ENCODE measurements around the gene MFAP1. TPM values are rescaled to one million over a fixed set of nuclear protein-coding genes. Genes with fewer than 3 reads are reported as not detected.

MFAP1 gene
- total and polyA plus RNA-seq, 4 donors, result 7.9 to 8.3 (median 8.1) TPM

- Histone ChIP-seq H3K27ac (ENCODE audit: low read depth in 1 of 2, low read length in 2 of 2) (peak overlapping the region in 1 of 2 donors; percentile 84), H3K27me3 (ENCODE audit: control insufficient read depth in 4 of 4, insufficient read depth in 4 of 4, low read length in 3 of 4) (no peaks in the 10 kb centered on the region), H3K36me3 (ENCODE audit: control insufficient read depth in 4 of 4, insufficient read depth in 3 of 4, low read depth in 1 of 4, low read length in 3 of 4) (peaks cover 5 to 34% (median 30%) of the 10 kb centered on the region in 4 donors), H3K9ac (ENCODE audit: low read depth in 1 of 2, low read length in 2 of 2) (no peak overlapping the region), H3K4me3 (ENCODE audit: low read depth in 1 of 3, low read length in 3 of 3) (no peak overlapping the region), H3K9me3 (ENCODE audit: control insufficient read depth in 4 of 4, low read length in 3 of 4) (no peaks in the 10 kb centered on the region), H3K4me1 (ENCODE audit: control insufficient read depth in 4 of 4, insufficient read depth in 4 of 4, low read length in 3 of 4) (peaks cover 0 to 21% (median 11%) of the 10 kb centered on the region in 4 donors)
- WGBS, result 90% methylated on average over 1 of the region's 1 CpG
- DNase-seq (ENCODE audit: low spot score), result peak; percentile 44
- TF ChIP-seq EGR1 (IDR thresholded peaks at IDR 0.05; ENCODE audit: low read depth in 2 of 2) (no peak), JUND (IDR thresholded peaks at IDR 0.05) (no peak), HNF4A (conservative IDR thresholded peaks at IDR 0.05) (peak; percentile 69 to 79), GABPA (IDR thresholded peaks at IDR 0.05 in 1 of 2, conservative IDR thresholded peaks at IDR 0.05 in 1 of 2) (peak in 1 of 2 donors; percentile 19), CTCF (IDR thresholded peaks at IDR 0.05; ENCODE audit: low read depth, low read length, missing input control) (peak; percentile 46), ATF3 (IDR thresholded peaks at IDR 0.05) (no peak), HNF4G (IDR thresholded peaks at IDR 0.05) (no peak), RXRA (IDR thresholded peaks at IDR 0.05) (peak in 1 of 2 donors; percentile 19), MAX (IDR thresholded peaks at IDR 0.05) (peak; percentile 55), TAF1 (conservative IDR thresholded peaks at IDR 0.05) (no peak), FOXA1 (IDR thresholded peaks at IDR 0.05) (no peak), YY1 (IDR thresholded peaks at IDR 0.05) (no peak), NR2F2 (IDR thresholded peaks at IDR 0.05) (no peak), REST (IDR thresholded peaks at IDR 0.05) (no peak), RAD21 (IDR thresholded peaks at IDR 0.05) (peak; percentile 46 to 63), ZBTB33 (IDR thresholded peaks at IDR 0.05) (no peak), SP1 (IDR thresholded peaks at IDR 0.05) (no peak), FOXA2 (IDR thresholded peaks at IDR 0.05) (no peak)
These were observed 49.0 kb downstream of the MFAP1 start for GRCh38 chr15:43775411-43775965.

Measured in liver (tissue), 9 donors.